NCI-H1092 treated with DMSO at 0.1 percent for 48 hours (cell line): ENCODE measurements around the gene TGM1.
"Not testable (repeated sequence)": the region's sequence is repeated elsewhere in the genome, so short reads cannot be mapped to it uniquely, and the experiment has no call there.

Experiments used
- DNase-seq: peaks from one replicate; lab custom pipeline; 2025; lab: John Stamatoyannopoulos, UW

The TGM1 gene

GRCh38 chr14:24254630-24255392 is 8.2 kb downstream of the TGM1 start:
- DNase-seq, result no peak

DNA sequence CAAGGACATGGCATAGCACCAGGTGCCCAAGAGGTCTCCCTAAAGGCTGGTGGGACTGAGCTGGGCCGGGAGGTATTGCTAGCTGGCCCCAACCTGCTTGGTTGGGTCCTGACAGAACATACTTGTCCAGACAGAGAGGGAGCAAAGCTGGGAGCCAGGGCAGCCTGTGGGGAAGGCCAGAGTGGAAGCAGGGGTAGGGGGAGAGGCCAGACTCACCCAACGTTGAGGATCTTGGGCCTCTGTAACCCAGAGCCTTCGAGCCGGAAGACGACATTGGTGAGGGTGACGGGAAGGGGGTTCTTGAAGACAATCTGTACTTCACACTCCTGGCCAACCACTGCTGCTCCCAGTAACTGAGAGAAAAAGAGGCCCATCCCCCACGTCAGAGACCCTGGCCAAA is 9.0 kb downstream of the TGM1 start:
- DNase-seq, result no peak

- DNase-seq, result no peak
These were observed 10.5 kb downstream of the TGM1 start for GRCh38 chr14:24252289-24253124.

DNA sequence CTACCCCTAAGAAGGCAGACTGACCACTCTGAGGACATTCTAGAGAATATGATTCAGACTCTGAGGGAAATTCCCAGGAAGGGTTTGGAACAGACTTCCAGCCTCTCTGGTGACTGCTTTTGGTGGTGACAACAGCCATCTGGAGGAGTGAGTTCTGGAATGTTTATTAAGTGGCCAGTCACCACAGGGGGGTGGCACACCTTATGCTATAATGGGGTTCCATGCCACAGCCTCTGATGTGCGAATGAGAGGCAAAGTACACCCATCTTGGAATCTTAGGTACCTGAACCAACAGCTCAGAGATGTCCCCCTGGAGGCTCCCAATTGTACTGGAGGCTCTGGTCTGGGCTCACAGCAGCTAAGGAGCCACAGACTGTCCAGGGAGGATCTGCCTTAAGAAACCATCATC is 11.1 kb downstream of the TGM1 start:
- DNase-seq, result no peak

DNA sequence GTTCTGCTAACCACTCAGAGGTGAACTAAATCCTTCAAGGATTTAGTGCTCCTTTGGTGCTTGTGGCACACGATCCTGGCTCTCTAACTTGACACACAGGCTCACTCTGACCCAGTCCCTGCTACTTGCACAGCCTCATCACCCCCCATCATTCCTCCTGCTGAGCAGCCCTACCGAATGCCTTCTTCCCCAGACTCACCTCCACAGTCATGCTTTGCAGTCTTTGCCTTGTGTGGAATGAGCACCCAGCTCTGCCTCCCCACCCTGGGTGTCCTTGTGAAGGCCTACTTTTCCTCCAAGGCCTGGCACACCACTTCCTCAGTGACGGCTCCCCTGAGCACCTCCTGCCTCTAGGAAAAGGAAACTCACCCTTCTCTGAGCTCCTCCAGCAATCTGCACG is 12.6 kb downstream of the TGM1 start:
- no peak for DNase-seq

GRCh38 chr14:24249230-24250021 is 13.6 kb downstream of the TGM1 start:
- DNase-seq, result no peak

GRCh38 chr14:24247422-24247821 is 15.6 kb downstream of the TGM1 start:
- DNase-seq, result no peak

GRCh38 chr14:24246765-24247212 is 16.2 kb downstream of the TGM1 start:
- DNase-seq, result no peak

GRCh38 chr14:24245350-24245749 is 17.6 kb downstream of the TGM1 start:
- DNase-seq, result not testable (repeated sequence)

DNA sequence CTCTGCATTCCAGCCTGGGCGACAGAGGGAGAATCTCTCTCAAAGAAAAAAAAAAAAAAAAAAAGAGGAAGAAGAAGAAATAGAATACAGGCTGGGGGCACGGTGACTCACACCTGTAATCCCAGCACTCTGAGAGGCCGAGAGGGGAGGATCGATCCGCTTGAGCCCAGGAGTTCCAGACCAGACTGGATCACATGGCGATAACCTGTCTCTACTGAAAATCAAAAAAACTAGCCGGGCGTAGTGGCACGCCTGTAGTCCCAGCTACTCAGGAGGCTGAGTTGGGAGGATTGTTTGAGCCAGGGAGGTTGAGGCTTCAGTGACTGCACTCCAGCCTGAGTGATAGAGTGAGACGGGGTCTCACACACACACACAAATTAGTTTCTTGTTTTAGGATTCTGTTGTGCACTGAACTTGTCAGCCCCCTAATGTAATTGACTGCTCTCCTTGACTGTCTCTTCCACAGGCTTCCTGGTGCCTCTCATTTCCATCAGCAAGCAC is 19.6 kb downstream of the TGM1 start:
- DNase-seq, result no peak

DNA sequence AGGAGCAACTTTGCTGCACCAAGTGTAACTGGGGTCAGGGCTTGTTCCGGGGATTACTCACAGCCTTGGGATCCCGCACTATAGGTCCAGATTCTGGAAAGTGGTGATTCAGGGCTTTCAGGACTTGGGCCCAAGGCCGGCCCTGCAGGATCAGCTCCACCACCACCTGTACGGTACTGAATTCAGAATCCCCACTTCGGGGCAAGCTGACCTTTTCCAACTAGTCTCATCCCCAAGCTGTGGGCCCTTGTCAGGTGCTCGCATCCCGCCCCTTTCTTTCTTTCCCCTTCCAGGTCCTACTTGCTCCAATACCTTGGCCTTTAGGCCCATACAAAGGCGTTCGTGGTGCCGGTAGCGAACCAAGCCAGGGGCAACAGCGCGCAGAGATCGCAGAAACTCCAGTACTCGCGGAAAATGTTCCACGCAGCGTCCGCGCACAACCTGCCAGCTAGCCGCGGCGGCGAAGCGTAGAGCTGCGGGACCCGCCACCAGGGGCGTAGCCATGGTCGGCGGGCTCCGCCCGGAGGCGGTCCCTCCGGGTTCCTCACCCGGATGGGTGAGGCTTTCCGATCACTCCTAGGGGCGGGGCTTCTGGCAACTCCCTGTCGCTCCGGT is 21.0 kb downstream of the TGM1 start:
- DNase-seq, result no peak

- no peak for DNase-seq
These were observed 22.7 kb downstream of the TGM1 start for GRCh38 chr14:24240110-24240918.

DNA sequence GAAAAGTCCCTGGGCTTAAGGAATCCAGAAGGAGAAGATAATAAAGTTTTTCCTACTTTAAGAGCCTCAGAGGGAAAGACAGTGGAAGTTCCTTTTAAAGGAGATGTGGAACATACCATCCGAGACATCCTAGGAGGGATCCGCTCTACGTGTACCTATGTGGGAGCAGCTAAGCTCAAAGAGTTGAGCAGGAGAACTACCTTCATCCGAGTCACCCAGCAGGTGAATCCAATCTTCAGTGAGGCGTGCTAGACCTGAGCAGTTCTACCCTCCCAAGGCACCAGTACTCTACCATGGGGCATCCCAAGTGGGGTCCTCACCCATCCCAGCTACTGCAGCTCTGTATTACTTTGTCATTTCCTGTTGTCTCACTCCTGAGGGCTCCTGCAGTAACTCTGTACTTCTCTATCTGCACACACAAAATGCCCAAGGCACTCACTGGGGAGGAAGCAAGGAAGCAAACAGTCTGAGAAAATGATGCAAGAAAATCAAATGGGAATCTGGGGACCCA is 24.4 kb downstream of the TGM1 start:
- DNase-seq, result no peak

DNA sequence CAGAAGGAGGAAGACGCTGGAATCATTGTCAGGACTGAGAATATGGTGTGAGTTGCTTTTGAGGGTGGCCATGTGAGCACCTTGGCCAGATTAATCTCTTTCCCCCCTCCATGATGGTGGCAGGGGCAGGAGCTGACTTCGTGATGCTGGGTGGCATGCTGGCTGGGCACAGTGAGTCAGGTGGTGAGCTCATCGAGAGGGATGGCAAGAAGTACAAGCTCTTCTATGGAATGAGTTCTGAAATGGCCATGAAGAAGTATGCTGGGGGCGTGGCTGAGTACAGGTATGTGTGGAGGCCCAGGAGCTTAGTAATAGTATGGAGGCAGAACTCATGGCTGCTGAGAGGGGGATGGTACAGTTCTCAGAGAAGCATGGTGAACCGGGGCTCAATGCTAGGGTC is 24.9 kb downstream of the TGM1 start:
- DNase-seq, result no peak

DNA sequence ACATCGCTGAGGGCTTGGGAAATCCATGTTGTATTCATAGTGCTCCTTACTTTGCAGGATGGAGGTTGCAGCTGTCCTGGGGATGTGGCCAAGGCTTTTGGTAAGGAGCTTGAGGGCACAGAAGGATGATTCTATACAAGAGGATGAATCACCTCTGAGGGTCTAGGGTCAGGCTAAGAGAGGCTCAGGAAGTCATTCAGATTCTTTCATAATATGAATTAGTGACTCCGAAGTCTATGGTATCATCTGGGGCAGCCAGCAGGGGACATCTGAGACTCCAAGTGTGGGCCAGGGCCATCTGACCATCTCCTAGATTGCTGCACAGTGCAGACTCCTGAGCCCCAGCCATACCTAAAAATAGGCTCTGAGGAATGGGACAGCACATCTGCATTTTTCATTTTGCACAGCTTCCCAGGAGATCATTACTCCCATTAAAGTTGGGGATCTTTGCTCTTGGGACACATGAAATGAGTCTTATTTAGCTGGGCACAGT is 25.5 kb downstream of the TGM1 start:
- no peak for DNase-seq

- no peak for DNase-seq
These were observed 26.1 kb downstream of the TGM1 start for GRCh38 chr14:24236689-24237462.

- DNase-seq, result no peak
These were observed 26.9 kb downstream of the TGM1 start for GRCh38 chr14:24235804-24236688.

DNA sequence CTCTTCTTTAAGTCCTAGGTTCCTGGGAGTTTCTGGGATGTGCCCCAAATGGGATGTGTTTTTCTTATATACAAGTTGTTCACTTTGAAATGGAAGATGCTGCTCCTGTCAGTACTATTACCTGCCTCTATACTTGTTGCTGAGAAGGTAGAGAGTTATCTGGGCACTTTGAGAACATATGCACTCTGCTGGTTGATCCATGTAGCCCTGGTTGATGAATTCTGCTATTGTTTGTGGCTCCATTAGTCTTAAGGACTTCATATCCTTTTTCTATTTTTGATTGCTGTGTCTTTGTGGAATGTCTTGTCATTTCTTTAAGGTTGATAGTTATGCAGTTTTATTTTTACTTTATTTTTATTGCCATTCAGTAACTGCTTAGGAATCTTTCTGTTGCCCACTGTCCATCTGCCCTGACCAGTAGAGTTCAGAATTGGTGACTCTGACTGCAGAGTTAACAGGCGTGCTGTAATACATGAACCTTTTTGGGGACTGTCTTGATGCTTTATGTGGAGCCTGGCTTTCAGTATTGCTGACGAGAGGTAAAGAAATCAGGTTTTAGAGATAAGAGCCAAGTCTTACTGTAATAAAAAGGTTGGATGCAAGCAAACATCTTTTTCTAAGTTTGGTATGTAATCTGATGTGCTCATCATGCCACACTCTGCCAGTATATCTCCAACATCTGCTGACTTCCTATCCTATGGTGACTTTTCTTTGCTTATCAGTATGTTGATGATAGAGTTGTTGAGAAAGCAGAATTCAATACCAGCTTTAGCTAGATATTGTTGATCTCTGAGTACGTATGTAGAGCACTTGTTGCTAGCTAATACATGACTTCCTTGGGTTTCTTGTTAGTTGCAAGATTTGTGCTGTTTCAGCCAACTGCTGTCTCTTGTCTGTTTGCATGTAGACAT is 28.6 kb downstream of the TGM1 start:
- DNase-seq, result no peak
